ENCODE data around the gene FRS3. TPM values are rescaled to one million over a fixed set of nuclear protein-coding genes. Genes with fewer than 3 reads are reported as not detected.

Gene FRS3
- total and polyA plus RNA-seq, 9 of the 15 experiments (the other 6 are each of a cell fraction or from before 2014, with no cell fraction given), result 0.03 to 3.7 (median 1.6) TPM

GRCh38 chr6:41787219-41787917 lies 7.7 kb upstream of the FRS3 start, which contains the start of gene TOMM6 (continued):
- TF ChIP-seq NR2C1 (IDR thresholded peaks at IDR 0.05) (peak; percentile 70), NR2C1 (tag; IDR thresholded peaks at IDR 0.05) (peak; percentile 78), ZBTB49 (CRISPR knock-in tag; IDR thresholded peaks at IDR 0.05; ENCODE audit: borderline replicate concordance) (no peak), ELK1 (CRISPR knock-in tag; IDR thresholded peaks at IDR 0.05) (no peak), REST (IDR thresholded peaks at IDR 0.05; ENCODE audit: borderline replicate concordance) (no peak; the same call in 1 of the 2 replicates), REST (CRISPR knock-in tag; IDR thresholded peaks at IDR 0.05; ENCODE audit: low read depth) (peak; percentile 38; the same call in 1 of the 2 replicates), PHB2 (IDR thresholded peaks at IDR 0.05; ENCODE audit: low read depth) (no peak), CCNT2 (IDR thresholded peaks at IDR 0.05; ENCODE audit: borderline replicate concordance, extremely low read depth, insufficient read length, low read depth, low read length) (peak; percentile 62), ATF6 (CRISPR knock-in tag; IDR thresholded peaks at IDR 0.05) (no peak), ZNF277 (CRISPR knock-in tag; IDR thresholded peaks at IDR 0.05; ENCODE audit: borderline replicate concordance) (no peak), ETV1 (tag; conservative IDR thresholded peaks at IDR 0.05; ENCODE audit: low read depth) (peak; percentile 99), E2F3 (CRISPR knock-in tag; IDR thresholded peaks at IDR 0.05) (no peak)

All from K562 (cell line).